ENCODE results near the gene CLDN24.

DNA sequence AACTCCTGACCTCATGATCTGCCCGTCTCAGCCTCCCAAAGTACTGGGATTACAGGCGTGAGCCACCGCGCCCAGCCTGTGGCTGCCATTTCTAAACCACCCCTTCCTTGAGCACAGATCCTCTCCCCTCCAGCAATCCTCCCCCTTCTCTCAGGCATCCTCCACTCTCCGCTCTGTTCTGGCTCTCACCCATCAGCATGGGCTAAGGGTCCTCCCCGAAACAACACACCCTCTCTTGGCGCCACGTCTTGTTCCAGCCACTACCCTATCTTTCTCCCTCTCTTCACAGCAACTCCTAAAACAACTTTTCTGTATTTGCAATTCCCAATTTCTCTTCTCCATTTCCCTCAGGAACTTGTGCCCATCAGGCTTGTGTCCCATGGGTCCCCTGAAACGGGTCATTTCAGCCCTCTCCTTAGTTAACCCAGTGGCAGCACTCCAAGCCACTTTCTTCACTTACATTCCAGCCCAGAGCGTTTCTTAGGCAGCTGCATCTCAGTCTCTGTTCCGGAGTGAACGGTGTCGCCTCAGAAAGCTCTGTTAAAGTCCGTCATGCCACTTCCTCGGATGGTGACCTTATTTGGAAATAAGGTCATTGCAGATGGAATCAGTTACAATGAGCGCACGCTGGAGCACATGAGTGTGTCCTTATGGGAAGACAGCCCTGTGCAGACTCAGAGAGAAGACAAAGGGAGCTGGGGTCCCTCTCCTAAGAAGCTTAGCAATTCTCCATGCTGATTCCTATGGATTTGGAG is 28.3 kb upstream of the CLDN24 start:
- TF ChIP-seq, protein P1, sequence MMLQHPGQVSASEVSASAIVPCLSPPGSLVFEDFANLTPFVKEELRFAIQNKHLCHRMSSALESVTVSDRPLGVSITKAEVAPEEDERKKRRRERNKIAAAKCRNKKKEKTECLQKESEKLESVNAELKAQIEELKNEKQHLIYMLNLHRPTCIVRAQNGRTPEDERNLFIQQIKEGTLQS (IDR thresholded peaks at IDR 0.05): no peak
- no peak for TF ChIP-seq POLR2A (IDR thresholded peaks at IDR 0.05; ENCODE audit: borderline replicate concordance, extremely low read depth, insufficient read depth, insufficient read length)
- TF ChIP-seq, protein P2, sequence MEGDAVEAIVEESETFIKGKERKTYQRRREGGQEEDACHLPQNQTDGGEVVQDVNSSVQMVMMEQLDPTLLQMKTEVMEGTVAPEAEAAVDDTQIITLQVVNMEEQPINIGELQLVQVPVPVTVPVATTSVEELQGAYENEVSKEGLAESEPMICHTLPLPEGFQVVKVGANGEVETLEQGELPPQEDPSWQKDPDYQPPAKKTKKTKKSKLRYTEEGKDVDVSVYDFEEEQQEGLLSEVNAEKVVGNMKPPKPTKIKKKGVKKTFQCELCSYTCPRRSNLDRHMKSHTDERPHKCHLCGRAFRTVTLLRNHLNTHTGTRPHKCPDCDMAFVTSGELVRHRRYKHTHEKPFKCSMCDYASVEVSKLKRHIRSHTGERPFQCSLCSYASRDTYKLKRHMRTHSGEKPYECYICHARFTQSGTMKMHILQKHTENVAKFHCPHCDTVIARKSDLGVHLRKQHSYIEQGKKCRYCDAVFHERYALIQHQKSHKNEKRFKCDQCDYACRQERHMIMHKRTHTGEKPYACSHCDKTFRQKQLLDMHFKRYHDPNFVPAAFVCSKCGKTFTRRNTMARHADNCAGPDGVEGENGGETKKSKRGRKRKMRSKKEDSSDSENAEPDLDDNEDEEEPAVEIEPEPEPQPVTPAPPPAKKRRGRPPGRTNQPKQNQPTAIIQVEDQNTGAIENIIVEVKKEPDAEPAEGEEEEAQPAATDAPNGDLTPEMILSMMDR (IDR thresholded peaks at IDR 0.05 in 2 of 3, conservative IDR thresholded peaks at IDR 0.05 in 1 of 3; ENCODE audit: borderline replicate concordance in 1 of 3, insufficient read depth in 1 of 3, low read depth in 2 of 3, low read length in 2 of 3): no peak
- TF ChIP-seq ZFX (IDR thresholded peaks at IDR 0.05): no peak
- no peak for TF ChIP-seq RAD21 (IDR thresholded peaks at IDR 0.05; ENCODE audit: low read depth)
- TF ChIP-seq EZH2 (IDR thresholded peaks at IDR 0.05): no peak
- TF ChIP-seq EZH2phosphoT487 (IDR thresholded peaks at IDR 0.05; ENCODE audit: borderline replicate concordance): no peak
- TF ChIP-seq POLR2AphosphoS5 (IDR thresholded peaks at IDR 0.05; ENCODE audit: low read depth, low read length): no peak
- TF ChIP-seq, protein P3, sequence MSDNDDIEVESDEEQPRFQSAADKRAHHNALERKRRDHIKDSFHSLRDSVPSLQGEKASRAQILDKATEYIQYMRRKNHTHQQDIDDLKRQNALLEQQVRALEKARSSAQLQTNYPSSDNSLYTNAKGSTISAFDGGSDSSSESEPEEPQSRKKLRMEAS (IDR thresholded peaks at IDR 0.05): no peak
- no peak for TF ChIP-seq EGR1 (IDR thresholded peaks at IDR 0.05; ENCODE audit: low read depth)
- TF ChIP-seq SP1 (IDR thresholded peaks at IDR 0.05; ENCODE audit: low read depth): no peak
- no peak for TF ChIP-seq SRF (IDR thresholded peaks at IDR 0.05; ENCODE audit: low read depth)
